ENCODE measurements around the gene CHMP1A.
"Not testable (repeated sequence)": the region's sequence is repeated elsewhere in the genome, so short reads cannot be mapped to it uniquely, and the experiment has no call there.

CHMP1A gene

DNA sequence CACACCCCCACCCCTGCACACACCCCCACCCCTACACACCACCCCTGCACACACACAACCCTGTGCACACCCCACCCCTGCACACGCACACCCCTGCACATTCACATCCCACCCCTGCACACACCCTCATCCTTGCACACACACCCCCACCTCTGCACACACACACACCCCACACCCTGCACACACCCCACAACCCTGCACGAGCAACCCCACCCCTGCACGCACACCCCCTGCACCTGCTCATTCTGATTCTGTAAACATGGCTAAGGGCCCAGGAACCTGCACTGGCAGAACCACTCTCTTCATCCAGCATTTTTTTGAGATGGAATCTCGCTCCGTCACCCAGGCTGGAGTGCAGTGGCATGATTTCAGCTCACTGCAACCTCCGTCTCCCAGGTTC lies 18.1 kb downstream of the CHMP1A start:
- Histone ChIP-seq H3K4me3 (ENCODE audit: low read length) (no peak overlapping the region), H4K20me1 (ENCODE audit: insufficient read depth, low read length) (no peaks in the 10 kb centered on the region), H3K36me3 (replicated peaks; ENCODE audit: low read depth, low read length) (no peaks in the 10 kb centered on the region), H3K9me3 (ENCODE audit: insufficient read depth, low read length) (no peaks in the 10 kb centered on the region), H2AFZ (ENCODE audit: low read depth, low read length) (no peak overlapping the region), H3K27ac (ENCODE audit: low read length) (no peak overlapping the region), H3K79me2 (ENCODE audit: low read length) (no peaks in the 10 kb centered on the region), H3K4me1 (ENCODE audit: low read length) (no peaks in the 10 kb centered on the region), H3K4me2 (ENCODE audit: low read length) (no peak overlapping the region), H3K9ac (ENCODE audit: low read length) (no peak overlapping the region), H3K27me3 (ENCODE audit: low read depth, low read length) (no peaks in the 10 kb centered on the region)
- TF ChIP-seq, protein P1, sequence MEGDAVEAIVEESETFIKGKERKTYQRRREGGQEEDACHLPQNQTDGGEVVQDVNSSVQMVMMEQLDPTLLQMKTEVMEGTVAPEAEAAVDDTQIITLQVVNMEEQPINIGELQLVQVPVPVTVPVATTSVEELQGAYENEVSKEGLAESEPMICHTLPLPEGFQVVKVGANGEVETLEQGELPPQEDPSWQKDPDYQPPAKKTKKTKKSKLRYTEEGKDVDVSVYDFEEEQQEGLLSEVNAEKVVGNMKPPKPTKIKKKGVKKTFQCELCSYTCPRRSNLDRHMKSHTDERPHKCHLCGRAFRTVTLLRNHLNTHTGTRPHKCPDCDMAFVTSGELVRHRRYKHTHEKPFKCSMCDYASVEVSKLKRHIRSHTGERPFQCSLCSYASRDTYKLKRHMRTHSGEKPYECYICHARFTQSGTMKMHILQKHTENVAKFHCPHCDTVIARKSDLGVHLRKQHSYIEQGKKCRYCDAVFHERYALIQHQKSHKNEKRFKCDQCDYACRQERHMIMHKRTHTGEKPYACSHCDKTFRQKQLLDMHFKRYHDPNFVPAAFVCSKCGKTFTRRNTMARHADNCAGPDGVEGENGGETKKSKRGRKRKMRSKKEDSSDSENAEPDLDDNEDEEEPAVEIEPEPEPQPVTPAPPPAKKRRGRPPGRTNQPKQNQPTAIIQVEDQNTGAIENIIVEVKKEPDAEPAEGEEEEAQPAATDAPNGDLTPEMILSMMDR (IDR thresholded peaks at IDR 0.05; ENCODE audit: low read depth, low read length) = no peak
- TF ChIP-seq EZH2phosphoT487 (IDR thresholded peaks at IDR 0.05; ENCODE audit: low read depth) = no peak

DNA sequence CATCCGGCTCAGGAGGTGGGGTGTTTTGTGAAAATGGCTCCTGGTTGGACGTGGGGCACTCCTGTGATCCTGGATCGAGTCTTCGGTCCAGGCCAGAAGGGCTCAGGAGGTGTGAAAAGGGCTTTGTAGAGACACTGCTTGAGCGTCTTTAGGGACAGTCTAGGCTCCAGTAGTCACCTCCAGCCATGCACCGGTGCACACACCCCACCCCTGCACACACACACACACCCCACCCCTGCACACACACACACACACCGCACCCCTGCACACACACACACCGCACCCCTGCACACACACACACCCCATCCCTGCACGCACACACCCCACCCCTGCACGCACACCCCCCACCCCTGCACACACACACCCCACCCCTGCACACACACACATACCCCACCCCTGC lies 19.1 kb downstream of the CHMP1A start:
- H3K4me3 ChIP-seq (ENCODE audit: low read length) = no peak overlapping the region
- H3K9me3 ChIP-seq (ENCODE audit: insufficient read depth, low read length) = no peaks in the 10 kb centered on the region
- no peaks in the 10 kb centered on the region for H4K20me1 ChIP-seq (ENCODE audit: insufficient read depth, low read length)
- H3K9ac ChIP-seq (ENCODE audit: low read length) = no peak overlapping the region
- H3K4me1 ChIP-seq (ENCODE audit: low read length) = no peaks in the 10 kb centered on the region
- H3K36me3 ChIP-seq (replicated peaks; ENCODE audit: low read depth, low read length) = no peaks in the 10 kb centered on the region
- no peak overlapping the region for H3K4me2 ChIP-seq (ENCODE audit: low read length)
- TF ChIP-seq EZH2phosphoT487 (IDR thresholded peaks at IDR 0.05; ENCODE audit: low read depth) = no peak
- TF ChIP-seq, protein P1 (IDR thresholded peaks at IDR 0.05; ENCODE audit: low read depth, low read length) = no peak
- no peaks in the 10 kb centered on the region for H3K79me2 ChIP-seq (ENCODE audit: low read length)
- H3K27me3 ChIP-seq (ENCODE audit: low read depth, low read length) = peaks cover 4% of the 10 kb centered on the region; the same call in 1 of the 2 replicates
- H3K27ac ChIP-seq (ENCODE audit: low read length) = no peak overlapping the region
- H2AFZ ChIP-seq (ENCODE audit: low read depth, low read length) = no peak overlapping the region

DNA sequence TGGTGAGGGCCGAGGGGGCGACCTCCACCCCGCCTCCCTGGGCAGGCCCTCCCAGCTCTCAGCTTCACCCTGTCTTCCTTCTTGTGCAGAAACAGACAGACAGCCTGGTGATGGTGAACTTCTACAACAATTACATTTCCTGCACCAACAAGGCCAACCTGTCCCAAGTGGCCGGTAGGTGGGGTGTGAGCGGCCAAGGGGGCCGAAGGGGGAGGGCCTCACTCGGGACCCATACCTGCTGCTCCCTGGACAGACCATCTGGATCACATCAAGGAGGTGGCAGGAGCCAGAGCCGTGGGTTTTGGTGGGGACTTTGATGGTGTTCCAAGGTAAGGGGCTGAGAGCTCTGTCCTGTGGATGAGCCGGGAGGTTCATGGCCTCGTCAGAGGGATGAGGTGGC lies 20.1 kb downstream of the CHMP1A start:
- no peaks in the 10 kb centered on the region for H3K4me1 ChIP-seq (ENCODE audit: low read length)
- no peaks in the 10 kb centered on the region for H3K79me2 ChIP-seq (ENCODE audit: low read length)
- no peak overlapping the region for H2AFZ ChIP-seq (ENCODE audit: low read depth, low read length)
- no peak for TF ChIP-seq EZH2phosphoT487 (IDR thresholded peaks at IDR 0.05; ENCODE audit: low read depth)
- TF ChIP-seq, protein P1 (IDR thresholded peaks at IDR 0.05; ENCODE audit: low read depth, low read length) = no peak
- H3K9ac ChIP-seq (ENCODE audit: low read length) = no peak overlapping the region
- no peaks in the 10 kb centered on the region for H3K9me3 ChIP-seq (ENCODE audit: insufficient read depth, low read length)
- no peak overlapping the region for H3K4me3 ChIP-seq (ENCODE audit: low read length)
- H3K27ac ChIP-seq (ENCODE audit: low read length) = no peak overlapping the region
- no peaks in the 10 kb centered on the region for H4K20me1 ChIP-seq (ENCODE audit: insufficient read depth, low read length)
- H3K36me3 ChIP-seq (replicated peaks; ENCODE audit: low read depth, low read length) = no peaks in the 10 kb centered on the region
- H3K4me2 ChIP-seq (ENCODE audit: low read length) = no peak overlapping the region
- peaks cover 5% of the 10 kb centered on the region; the same call in 1 of the 2 replicates for H3K27me3 ChIP-seq (ENCODE audit: low read depth, low read length)

DNA sequence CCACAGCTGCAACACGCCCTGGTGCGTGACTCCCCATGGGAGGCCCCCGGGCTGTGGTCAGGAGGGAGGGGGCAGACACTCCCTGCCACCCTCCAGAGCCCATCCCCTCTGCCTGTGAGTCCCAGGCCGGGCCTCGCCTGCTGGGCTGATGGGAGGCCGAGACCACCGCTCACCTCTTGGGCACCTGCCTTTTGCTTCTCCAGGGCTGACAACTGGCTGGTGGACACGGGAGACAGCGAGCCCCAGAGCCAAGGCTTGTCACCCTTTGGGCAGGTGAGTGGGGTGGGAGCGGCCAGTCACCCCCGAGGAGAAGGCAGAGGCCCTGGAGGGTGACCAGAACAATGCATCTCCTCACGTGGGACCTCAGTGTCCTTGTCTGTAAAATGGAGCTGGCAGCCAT lies 20.8 kb downstream of the CHMP1A start:
- Histone ChIP-seq H4K20me1 (ENCODE audit: insufficient read depth, low read length) (no peaks in the 10 kb centered on the region), H3K4me2 (ENCODE audit: low read length) (no peak overlapping the region), H3K9me3 (ENCODE audit: insufficient read depth, low read length) (no peaks in the 10 kb centered on the region), H2AFZ (ENCODE audit: low read depth, low read length) (no peak overlapping the region), H3K9ac (ENCODE audit: low read length) (no peak overlapping the region), H3K36me3 (replicated peaks; ENCODE audit: low read depth, low read length) (no peaks in the 10 kb centered on the region), H3K79me2 (ENCODE audit: low read length) (no peaks in the 10 kb centered on the region), H3K27me3 (ENCODE audit: low read depth, low read length) (peaks cover 5% of the 10 kb centered on the region; the same call in 1 of the 2 replicates), H3K4me1 (ENCODE audit: low read length) (no peaks in the 10 kb centered on the region), H3K4me3 (ENCODE audit: low read length) (no peak overlapping the region), H3K27ac (ENCODE audit: low read length) (no peak overlapping the region)
- TF ChIP-seq, protein P1 (IDR thresholded peaks at IDR 0.05; ENCODE audit: low read depth, low read length) = no peak

DNA sequence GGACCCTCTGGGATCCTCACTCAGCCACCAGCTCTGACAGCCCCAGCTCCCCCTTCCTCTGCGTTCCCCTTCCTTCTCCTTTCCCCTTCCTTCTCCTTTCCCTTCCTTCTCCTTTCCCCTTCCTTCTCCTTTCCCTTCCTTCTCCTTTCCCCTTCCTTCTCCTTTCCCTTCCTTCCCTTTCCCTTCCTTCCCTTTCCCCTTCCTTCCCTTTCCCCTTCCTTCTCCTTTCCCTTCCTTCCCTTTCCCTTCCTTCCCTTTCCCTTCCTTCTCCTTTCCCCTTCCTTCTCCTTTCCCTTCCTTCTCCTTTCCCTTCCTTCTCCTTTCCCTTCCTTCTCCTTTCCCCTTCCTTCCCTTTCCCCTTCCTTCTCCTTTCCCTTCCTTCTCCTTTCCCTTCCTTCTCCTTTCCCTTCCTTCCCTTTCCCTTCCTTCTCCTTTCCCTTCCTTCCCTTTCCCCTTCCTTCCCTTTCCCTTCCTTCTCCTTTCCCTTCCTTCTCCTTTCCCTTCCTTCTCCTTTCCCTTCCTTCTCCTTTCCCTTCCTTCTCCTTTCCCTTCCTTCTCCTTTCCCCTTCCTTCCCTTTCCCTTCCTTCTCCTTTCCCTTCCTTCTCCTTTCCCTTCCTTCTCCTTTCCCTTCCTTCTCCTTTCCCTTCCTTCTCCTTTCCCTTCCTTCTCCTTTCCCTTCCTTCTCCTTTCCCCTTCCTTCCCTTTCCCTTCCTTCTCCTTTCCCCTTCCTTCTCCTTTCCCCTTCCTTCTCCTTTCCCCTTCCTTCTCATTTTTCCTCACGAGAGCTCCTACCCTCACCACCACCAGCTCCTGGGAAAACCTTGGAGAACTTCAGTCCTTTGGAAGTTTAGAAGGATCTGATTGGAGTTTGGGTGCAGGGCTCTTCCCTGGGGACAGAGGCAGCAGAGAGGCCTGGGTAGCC lies 22.8 kb downstream of the CHMP1A start:
- H3K4me1 ChIP-seq (ENCODE audit: low read length); H3K9me3 ChIP-seq (ENCODE audit: insufficient read depth, low read length); H3K36me3 ChIP-seq (replicated peaks; ENCODE audit: low read depth, low read length); H3K27ac ChIP-seq (ENCODE audit: low read length); H2AFZ ChIP-seq (ENCODE audit: low read depth, low read length); H3K4me3 ChIP-seq (ENCODE audit: low read length); H3K4me2 ChIP-seq (ENCODE audit: low read length); H3K9ac ChIP-seq (ENCODE audit: low read length); H3K79me2 ChIP-seq (ENCODE audit: low read length); H4K20me1 ChIP-seq (ENCODE audit: insufficient read depth, low read length); H3K27me3 ChIP-seq (ENCODE audit: low read depth, low read length): not testable (repeated sequence)
